GM19324 (cell line): ENCODE results near the gene PCCA.
"Not testable (repeated sequence)": the region's sequence is repeated elsewhere in the genome, so short reads cannot be mapped to it uniquely, and the experiment has no call there.

Experiments used
- ATAC-seq: cut with Tn5 transposase; IDR thresholded peaks from one replicate; pipeline ENCODE4 v1.9.1; 2021; ENCODE audit warnings: mild to moderate bottlenecking, moderate library complexity; ENCODE audit not compliant: unreplicated experiment, low FRiP score

PCCA gene

GRCh38 chr13:100178309-100178708, 89.4 kb downstream of the PCCA start:
- no peak for ATAC-seq

- no peak for ATAC-seq
These were observed 90.4 kb downstream of the PCCA start for GRCh38 chr13:100179276-100179675.

GRCh38 chr13:100182900-100183490, 94.1 kb downstream of the PCCA start:
- no peak for ATAC-seq

- no peak for ATAC-seq
These were observed 95.2 kb downstream of the PCCA start for GRCh38 chr13:100184095-100184494.

GRCh38 chr13:100195568-100195967, 106.7 kb downstream of the PCCA start:
- no peak for ATAC-seq

GRCh38 chr13:100196375-100196774, 107.5 kb downstream of the PCCA start:
- ATAC-seq, result no peak

GRCh38 chr13:100197116-100197515, 108.2 kb downstream of the PCCA start:
- ATAC-seq, result no peak

GRCh38 chr13:100197591-100198365, 108.9 kb downstream of the PCCA start:
- no peak for ATAC-seq

- no peak for ATAC-seq
These were observed 114.9 kb downstream of the PCCA start for GRCh38 chr13:100203696-100204367.

GRCh38 chr13:100208002-100208401, 119.1 kb downstream of the PCCA start:
- no peak for ATAC-seq

- no peak for ATAC-seq
These were observed 119.7 kb downstream of the PCCA start for GRCh38 chr13:100208626-100209025.

- no peak for ATAC-seq
These were observed 121.2 kb downstream of the PCCA start for GRCh38 chr13:100209857-100210825.

- no peak for ATAC-seq
These were observed 122.3 kb downstream of the PCCA start for GRCh38 chr13:100211016-100211710.

GRCh38 chr13:100212904-100213553, 124.1 kb downstream of the PCCA start:
- no peak for ATAC-seq

- no peak for ATAC-seq
These were observed 124.7 kb downstream of the PCCA start for GRCh38 chr13:100213576-100213975.

- no peak for ATAC-seq
These were observed 126.0 kb downstream of the PCCA start for GRCh38 chr13:100214886-100215285.

GRCh38 chr13:100221166-100221565, 132.3 kb downstream of the PCCA start:
- no peak for ATAC-seq

GRCh38 chr13:100223966-100224530, 135.2 kb downstream of the PCCA start:
- not testable (repeated sequence) for ATAC-seq

- no peak for ATAC-seq
These were observed 140.7 kb downstream of the PCCA start for GRCh38 chr13:100229603-100230002.
